Thymus (tissue), 14 donors: Measurements from ENCODE around the gene KLHL33. TPM values are rescaled to one million over a fixed set of nuclear protein-coding genes. Genes with fewer than 3 reads are reported as not detected.

Source experiments
- DNase-seq, 9 donors: peaks; one replicate each; pipeline ENCODE4 v3.0.0-alpha.2; 2013; ENCODE audit warnings: low spot score in 9 of 9, low read depth in 6 of 9, missing footprints in 1 of 9
- H3K27ac ChIP-seq, 2 donors: one replicate each; pipeline ENCODE4 v1.5.1; 2013; ENCODE audit warnings: control low read depth in 1 of 2, low read depth in 1 of 2, low read length in 1 of 2, mild to moderate bottlenecking in 1 of 2, moderate library complexity in 1 of 2
- H3K27me3 ChIP-seq, 2 donors: one replicate each; pipeline ENCODE4 v1.5.1; 2013; ENCODE audit warnings: low read length in 1 of 2; ENCODE audit not compliant: control insufficient read depth in 2 of 2, insufficient read depth in 1 of 2
- H3K36me3 ChIP-seq, 2 donors: one replicate each; pipeline ENCODE4 v1.5.1; 2013; ENCODE audit warnings: low read length in 1 of 2, mild to moderate bottlenecking in 1 of 2, moderate library complexity in 1 of 2; ENCODE audit not compliant: control insufficient read depth in 2 of 2, insufficient read depth in 2 of 2
- H3K4me1 ChIP-seq, 2 donors: one replicate each; pipeline ENCODE4 v1.5.1; 2013; ENCODE audit warnings: low read length in 2 of 2; ENCODE audit not compliant: control insufficient read depth in 2 of 2, insufficient read depth in 2 of 2
- H3K4me3 ChIP-seq, 2 donors: one replicate each; pipeline ENCODE4 v1.5.1; 2013; ENCODE audit warnings: low read length in 2 of 2, control low read depth in 1 of 2, mild to moderate bottlenecking in 1 of 2
- H3K9me3 ChIP-seq, 2 donors: one replicate each; pipeline ENCODE4 v1.5.1; 2013; ENCODE audit warnings: low read length in 1 of 2, mild to moderate bottlenecking in 1 of 2; ENCODE audit not compliant: control insufficient read depth in 2 of 2, insufficient read depth in 1 of 2
- WGBS: extraction: QIAGEN DNeasy Blood & Tissue Kit; methylation state at CpG from one replicate; pipeline ENCODE4 v1.1.7; 2013; 5-methylcytosine and 5-hydroxymethylcytosine counted together
- long read RNA-seq, 10 donors: transcript quantifications; one replicate each; lab custom pipeline, GENCODE V29; 2026
- polyA plus RNA-seq: library from polyadenylated mRNA; stranded (reverse); fragments of 200-250 nt; gene quantifications from one replicate; pipeline ENCODE4 v1.2.3, GENCODE V29; 2013
- total RNA-seq: library from RNA; stranded (reverse); fragments of 120-200 nt; gene quantifications from one replicate; pipeline ENCODE4 v1.2.4, GENCODE V29; 2013
- donor health status: healthy.

Gene KLHL33, protein sequence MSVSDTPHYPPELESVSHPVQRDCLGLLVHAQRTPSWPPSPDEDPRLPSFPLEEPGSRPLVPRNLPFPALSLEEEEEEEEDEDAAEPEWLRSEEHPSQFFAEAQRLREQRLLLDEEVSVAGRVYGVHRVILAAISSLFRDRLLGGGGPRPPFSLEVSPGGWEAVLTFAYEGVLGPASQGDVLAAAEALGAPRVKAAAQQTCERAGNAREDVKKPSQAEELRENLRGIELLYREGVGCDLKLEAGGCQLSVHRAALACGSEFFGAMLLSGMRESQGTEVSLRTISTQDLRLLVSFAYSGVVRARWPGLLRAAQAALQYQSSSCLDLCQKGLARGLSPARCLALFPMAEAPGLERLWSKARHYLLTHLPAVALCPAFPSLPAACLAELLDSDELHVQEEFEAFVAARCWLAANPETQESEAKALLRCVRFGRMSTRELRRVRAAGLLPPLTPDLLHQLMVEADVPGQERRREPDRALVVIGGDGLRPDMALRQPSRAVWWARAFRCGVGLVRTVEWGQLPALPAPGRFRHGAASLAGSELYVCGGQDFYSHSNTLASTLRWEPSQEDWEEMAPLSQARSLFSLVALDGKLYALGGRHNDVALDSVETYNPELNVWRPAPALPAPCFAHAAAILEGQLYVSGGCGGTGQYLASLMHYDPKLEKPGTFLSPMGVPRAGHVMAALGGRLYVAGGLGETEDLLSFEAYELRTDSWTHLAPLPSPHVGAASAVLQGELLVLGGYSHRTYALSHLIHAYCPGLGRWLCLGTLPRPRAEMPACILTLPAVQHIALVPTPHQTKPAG
- total RNA-seq (0.80 TPM), polyA plus RNA-seq (0.64 TPM)
- long read RNA-seq, donor 1 = 0 reads
- long read RNA-seq, donor 2 = 0 reads
- long read RNA-seq, donor 3 = 0 reads
- long read RNA-seq, donor 4 = 0 reads
- long read RNA-seq, donor 5 = 0 reads
- long read RNA-seq, donor 6 = 0 reads
- long read RNA-seq, donor 7 = 0 reads
- long read RNA-seq, donor 8 = 0 reads
- long read RNA-seq, donor 9 = 0 reads
- long read RNA-seq, donor 10 = 0 reads

- no peak within 1 kb of the TSS for H3K27ac ChIP-seq
- no peak within 1 kb of the TSS for H3K4me3 ChIP-seq
- H3K36me3 ChIP-seq = no peaks in the 10 kb centered on the region
- DNase-seq = no peak
- no peaks in the 10 kb centered on the region for H3K27me3 ChIP-seq
- H3K9me3 ChIP-seq = no peaks in the 10 kb centered on the region
- 95% methylated on average over 17 of the region's 17 CpGs for WGBS
- peaks cover 2 to 3% of the 10 kb centered on the region in 2 donors for H3K4me1 ChIP-seq
These were observed at the start of gene KLHL33 for GRCh38 chr14:20435582-20436362. Gene KLHL33 (minus strand): TSS chr14:20436166. CDS start chr14:20435811, 355 bp downstream.

DNA sequence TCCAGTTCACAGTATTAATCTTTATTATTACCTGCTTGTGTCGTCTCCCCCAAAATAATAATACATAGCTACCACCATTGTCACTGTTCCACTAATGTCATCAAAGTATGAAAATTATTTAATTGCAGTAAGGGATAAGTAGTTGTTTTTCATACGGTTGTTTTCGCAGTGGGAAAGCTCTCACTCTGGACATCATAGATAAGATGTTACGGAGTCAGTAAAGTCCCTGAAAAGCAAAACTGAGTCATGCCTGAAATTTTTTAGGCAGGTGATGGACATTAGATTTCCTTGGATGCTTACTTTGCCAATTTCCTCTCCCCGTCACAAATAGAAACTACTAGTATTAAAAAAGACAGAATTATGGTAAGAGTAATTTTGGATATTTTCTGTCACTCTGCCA is 46.4 kb upstream of the KLHL33 start:
- Histone ChIP-seq H3K4me1 (peaks cover 3 to 5% of the 10 kb centered on the region in 2 donors), H3K27me3 (no peaks in the 10 kb centered on the region), H3K27ac (no peak overlapping the region), H3K36me3 (peaks cover 0 to 3% of the 10 kb centered on the region in 2 donors), H3K4me3 (no peak overlapping the region), H3K9me3 (no peaks in the 10 kb centered on the region)
- no peak for DNase-seq
- 97% methylated on average over 5 of the region's 5 CpGs for WGBS

GRCh38 chr14:20478894-20479293 is 42.9 kb upstream of the KLHL33 start:
- DNase-seq = no peak
- Histone ChIP-seq H3K27ac (no peak overlapping the region), H3K9me3 (no peaks in the 10 kb centered on the region), H3K4me1 (peaks cover 9 to 14% of the 10 kb centered on the region in 2 donors), H3K4me3 (no peak overlapping the region), H3K36me3 (peaks cover 16 to 33% of the 10 kb centered on the region in 2 donors), H3K27me3 (no peaks in the 10 kb centered on the region)
- WGBS = 97% methylated on average over 2 of the region's 2 CpGs

DNA sequence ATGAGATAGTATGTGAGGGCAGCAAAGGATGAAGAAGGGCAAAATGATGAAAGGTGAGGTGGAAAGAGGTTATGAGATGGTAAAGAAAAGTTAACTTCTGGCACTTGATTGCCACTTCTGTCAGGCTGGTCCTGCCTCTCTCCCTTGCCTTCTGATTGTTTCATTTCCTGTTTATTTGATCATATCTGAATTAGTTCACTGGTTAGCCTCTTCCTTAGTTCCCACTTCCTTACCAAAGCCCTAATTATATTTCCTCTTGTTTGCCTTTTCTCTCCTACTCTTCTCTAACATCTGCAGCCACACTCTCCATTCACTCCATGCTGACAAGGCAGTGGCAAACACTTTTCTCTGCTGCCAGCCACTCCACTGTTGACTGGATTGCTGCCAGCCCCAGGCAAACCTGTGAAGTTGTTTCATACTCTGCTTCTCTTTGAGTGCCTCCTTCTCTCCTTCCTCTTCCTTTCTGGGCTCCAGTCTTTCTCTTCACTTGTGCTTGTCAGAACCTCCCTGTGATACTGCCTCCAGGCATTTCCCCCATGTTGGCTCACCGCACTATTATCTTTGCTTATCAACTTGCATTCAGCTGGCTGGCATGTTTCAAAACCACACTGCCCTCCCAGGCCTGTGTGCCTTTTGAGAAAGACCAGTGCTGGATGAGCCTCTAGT is 41.4 kb upstream of the KLHL33 start:
- peak in 3 of 9 donors; percentile 26 to 61 (median 32) for DNase-seq
- H3K4me3 ChIP-seq = no peak overlapping the region
- peak overlapping the region; percentile 71 to 78 for H3K27ac ChIP-seq
- peaks cover 25 to 47% of the 10 kb centered on the region in 2 donors for H3K36me3 ChIP-seq
- whole genome bisulfite sequencing = 38% methylated on average over 1 of the region's 1 CpG
- no peaks in the 10 kb centered on the region for H3K27me3 ChIP-seq
- H3K4me1 ChIP-seq = peaks cover 9 to 14% of the 10 kb centered on the region in 2 donors
- no peaks in the 10 kb centered on the region for H3K9me3 ChIP-seq

DNA sequence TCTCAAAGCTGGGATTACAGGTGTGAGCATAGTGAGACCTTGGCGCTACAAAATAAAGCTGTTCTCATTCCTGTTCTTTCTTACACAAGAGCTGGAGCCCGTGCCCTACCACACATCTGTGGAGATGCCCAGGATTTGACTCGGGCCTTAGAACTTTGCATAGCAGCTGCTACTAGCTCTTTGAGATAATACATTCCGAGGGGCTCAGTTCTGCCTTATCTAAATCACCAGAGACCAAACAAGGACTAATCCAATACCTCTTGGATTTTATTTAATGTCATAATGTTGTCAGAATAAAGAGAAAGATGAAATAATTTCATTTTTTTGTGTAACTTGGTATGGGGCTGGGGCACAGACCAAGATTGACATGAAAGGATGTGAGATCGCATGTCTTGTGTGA is 40.8 kb upstream of the KLHL33 start:
- H3K4me3 ChIP-seq = no peak overlapping the region
- H3K27me3 ChIP-seq = no peaks in the 10 kb centered on the region
- DNase-seq = no peak
- peaks cover 28 to 49% of the 10 kb centered on the region in 2 donors for H3K36me3 ChIP-seq
- H3K4me1 ChIP-seq = peaks cover 9 to 14% of the 10 kb centered on the region in 2 donors
- peak overlapping the region in 1 of 2 donors; percentile 90 for H3K27ac ChIP-seq
- WGBS = 86% methylated on average over 5 of the region's 5 CpGs
- no peaks in the 10 kb centered on the region for H3K9me3 ChIP-seq

DNA sequence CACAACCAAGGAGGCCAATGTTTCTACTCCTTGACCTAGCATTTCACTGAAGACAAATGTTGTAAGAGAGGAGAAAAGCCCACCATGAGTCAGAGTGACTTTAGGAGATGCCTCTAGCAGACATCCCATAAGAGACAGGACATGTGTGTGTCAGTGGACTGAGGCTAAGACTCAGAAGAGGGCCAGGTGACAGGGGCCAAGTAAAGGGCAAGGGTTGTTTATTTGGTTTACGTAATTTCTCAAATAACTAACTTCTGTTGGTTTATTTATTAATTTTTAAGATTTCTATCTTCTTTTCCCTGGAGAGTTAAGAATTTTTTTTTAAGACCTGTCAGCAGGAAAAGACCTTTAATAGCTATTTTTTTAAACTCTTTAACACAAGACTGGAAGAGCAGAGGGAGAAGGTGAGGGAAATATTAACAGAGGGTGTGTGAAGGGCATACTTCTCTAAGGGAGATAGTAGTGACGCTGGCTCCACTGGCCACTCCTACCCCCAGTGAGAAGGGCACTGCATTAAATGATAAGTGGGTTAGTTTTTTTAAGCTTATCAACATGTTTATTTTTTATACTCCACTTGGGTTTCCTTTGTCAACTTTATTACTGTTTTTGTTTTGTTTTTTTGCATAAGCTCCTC is 36.7 kb upstream of the KLHL33 start:
- no peaks in the 10 kb centered on the region for H3K9me3 ChIP-seq
- no peak overlapping the region for H3K4me3 ChIP-seq
- H3K4me1 ChIP-seq = peaks cover 28 to 29% of the 10 kb centered on the region in 2 donors
- no peak overlapping the region for H3K27ac ChIP-seq
- WGBS = 94% methylated on average over 2 of the region's 2 CpGs
- no peaks in the 10 kb centered on the region for H3K27me3 ChIP-seq
- peaks cover 28 to 49% of the 10 kb centered on the region in 2 donors for H3K36me3 ChIP-seq
- DNase-seq = no peak

DNA sequence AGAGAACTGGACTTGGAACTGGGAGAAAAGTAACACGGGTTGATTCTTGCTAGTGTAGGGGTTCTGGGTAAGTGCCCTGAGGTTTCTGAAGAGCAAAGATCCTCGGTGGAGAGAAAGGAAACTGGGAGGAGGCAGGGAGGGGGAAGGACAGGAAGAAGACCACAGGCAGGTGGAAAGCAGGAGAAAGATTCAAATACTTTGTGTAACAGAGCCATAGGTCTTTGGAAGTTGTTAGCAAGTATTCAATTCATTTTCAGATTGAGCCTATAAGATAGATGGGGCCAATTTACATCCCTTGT is 34.6 kb upstream of the KLHL33 start:
- Histone ChIP-seq H3K9me3 (no peaks in the 10 kb centered on the region), H3K27me3 (no peaks in the 10 kb centered on the region), H3K27ac (peak overlapping the region in 1 of 2 donors; percentile 49), H3K36me3 (peaks cover 24 to 30% of the 10 kb centered on the region in 2 donors), H3K4me1 (peaks cover 17 to 19% of the 10 kb centered on the region in 2 donors), H3K4me3 (peak overlapping the region; percentile 72 to 85)
- 0% methylated on average over 2 of the region's 2 CpGs for WGBS
- no peak for DNase-seq
